Bronchial epithelial cell (primary cell): Measurements from ENCODE around the gene PIK3R2. TPM values are rescaled to one million over a fixed set of nuclear protein-coding genes. Genes with fewer than 3 reads are reported as not detected.

Experiments used
- DNase-seq: peaks from one replicate; pipeline ENCODE4 v3.0.0-alpha.2; 2010; ENCODE audit warnings: low read depth
- FAIRE-seq: peaks from 2 replicates; lab custom pipeline; 2011; peaks lifted over from hg19 to GRCh38; lab: Jason Lieb, UNC
- H3K27me3 ChIP-seq: 2 replicates; pipeline ENCODE4 v1.5.1; 2011; ENCODE audit warnings: low read length; ENCODE audit not compliant: control insufficient read depth, insufficient read depth
- H3K36me3 ChIP-seq: 2 replicates; pipeline ENCODE4 v1.5.1; 2011; ENCODE audit warnings: low read length; ENCODE audit not compliant: control insufficient read depth, insufficient read depth
- H3K4me3 ChIP-seq: 2 replicates; pipeline ENCODE4 v1.5.1; 2011; ENCODE audit warnings: mild to moderate bottlenecking, low read depth, low read length, control low read depth
- total RNA-seq: library from RNA; depleted of rRNA; stranded (reverse); fragments of >200 nt; gene quantifications from 2 replicates; pipeline ENCODE4 v1.2.1, GENCODE V29; 2014
- TF ChIP-seq, protein P1 (sequence below): IDR thresholded peaks from 2 replicates; pipeline ENCODE4 v1.5.1; 2011; ENCODE audit warnings: mild to moderate bottlenecking, moderate library complexity, low read length, control low read depth, inconsistent platforms; ENCODE audit not compliant: insufficient read depth, severe bottlenecking

PIK3R2 gene
- total RNA-seq, 1 donor from 2014 or later = 2.6 TPM

DNA sequence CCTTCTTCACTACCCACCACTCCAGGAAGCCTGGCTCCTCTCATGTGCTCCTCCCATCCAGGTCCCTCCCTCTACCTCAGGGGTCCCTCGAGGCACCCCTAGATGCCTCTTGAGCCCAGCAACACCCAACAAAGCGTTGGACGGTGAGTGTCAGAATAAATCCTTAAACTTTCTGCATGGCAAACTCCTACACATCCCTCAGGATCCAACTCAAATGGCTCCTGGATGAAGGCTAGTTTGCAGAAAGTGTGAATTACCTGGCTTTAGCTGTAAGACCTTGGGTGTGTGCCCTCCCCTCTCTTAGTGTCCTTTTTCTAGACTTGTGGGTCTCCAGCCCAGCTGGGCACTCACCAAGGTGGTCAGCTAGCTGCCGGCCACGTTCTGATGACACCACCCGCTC, 45.4 kb downstream of the PIK3R2 start:
- H3K36me3 ChIP-seq = peaks cover 5% of the 10 kb centered on the region
- no peak overlapping the region for H3K4me3 ChIP-seq
- FAIRE-seq = no peak
- DNase-seq = no peak
- H3K27me3 ChIP-seq = no peaks in the 10 kb centered on the region
- TF ChIP-seq, protein P1, sequence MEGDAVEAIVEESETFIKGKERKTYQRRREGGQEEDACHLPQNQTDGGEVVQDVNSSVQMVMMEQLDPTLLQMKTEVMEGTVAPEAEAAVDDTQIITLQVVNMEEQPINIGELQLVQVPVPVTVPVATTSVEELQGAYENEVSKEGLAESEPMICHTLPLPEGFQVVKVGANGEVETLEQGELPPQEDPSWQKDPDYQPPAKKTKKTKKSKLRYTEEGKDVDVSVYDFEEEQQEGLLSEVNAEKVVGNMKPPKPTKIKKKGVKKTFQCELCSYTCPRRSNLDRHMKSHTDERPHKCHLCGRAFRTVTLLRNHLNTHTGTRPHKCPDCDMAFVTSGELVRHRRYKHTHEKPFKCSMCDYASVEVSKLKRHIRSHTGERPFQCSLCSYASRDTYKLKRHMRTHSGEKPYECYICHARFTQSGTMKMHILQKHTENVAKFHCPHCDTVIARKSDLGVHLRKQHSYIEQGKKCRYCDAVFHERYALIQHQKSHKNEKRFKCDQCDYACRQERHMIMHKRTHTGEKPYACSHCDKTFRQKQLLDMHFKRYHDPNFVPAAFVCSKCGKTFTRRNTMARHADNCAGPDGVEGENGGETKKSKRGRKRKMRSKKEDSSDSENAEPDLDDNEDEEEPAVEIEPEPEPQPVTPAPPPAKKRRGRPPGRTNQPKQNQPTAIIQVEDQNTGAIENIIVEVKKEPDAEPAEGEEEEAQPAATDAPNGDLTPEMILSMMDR = no peak

DNA sequence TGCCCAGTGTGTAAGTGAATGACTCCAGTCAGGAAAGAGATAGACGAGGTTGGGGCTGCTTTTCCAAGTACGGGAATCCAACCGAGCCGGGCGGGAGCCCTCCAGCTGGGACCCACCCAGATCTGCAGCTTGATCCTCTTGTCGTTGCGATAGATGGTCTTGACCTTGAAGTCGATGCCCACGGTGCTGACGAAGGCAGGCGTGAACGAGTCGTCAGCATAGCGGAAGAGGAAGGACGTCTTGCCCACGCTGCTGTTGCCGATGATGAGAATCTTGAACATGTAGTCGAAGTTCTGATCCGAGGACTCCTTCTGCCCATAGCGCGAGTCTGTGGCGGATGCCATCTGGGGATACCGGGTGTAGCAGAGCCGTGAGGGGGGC, 49.4 kb downstream of the PIK3R2 start:
- Histone ChIP-seq H3K36me3 (no peaks in the 10 kb centered on the region), H3K27me3 (no peaks in the 10 kb centered on the region), H3K4me3 (no peak overlapping the region)
- TF ChIP-seq, protein P1 = no peak
- DNase-seq (no peak), FAIRE-seq (no peak)

DNA sequence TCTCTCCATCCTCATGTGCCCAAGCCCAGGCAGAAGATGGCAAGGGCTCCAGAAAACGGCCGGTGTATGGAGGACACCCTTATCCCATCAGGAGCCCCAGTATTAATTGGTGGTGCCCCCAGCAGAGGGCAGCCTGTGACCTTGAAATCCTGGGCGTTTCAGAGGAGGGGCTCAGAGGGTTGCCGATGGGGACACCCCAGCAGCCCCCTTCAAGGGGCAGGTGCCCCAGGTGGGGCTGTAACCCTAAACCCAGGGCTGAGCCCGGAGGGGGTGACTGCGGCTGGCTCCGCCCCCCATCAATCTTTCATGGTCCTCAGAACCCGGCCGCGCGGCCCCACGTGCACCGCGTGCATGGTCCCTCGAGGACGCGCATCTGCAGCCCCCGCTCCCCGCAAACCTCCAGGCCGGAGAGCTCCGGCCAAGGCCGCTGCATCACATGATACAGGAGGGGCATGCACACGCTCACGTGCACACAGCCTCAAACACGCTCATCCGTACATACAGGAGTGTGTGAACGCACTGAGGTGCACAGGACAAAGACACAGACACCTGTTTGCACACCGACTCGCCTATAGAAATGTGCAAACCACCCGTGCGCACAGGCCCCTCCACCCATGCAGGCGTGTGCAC, 49.9 kb downstream of the PIK3R2 start:
- TF ChIP-seq, protein P1 = peak; percentile 23
- H3K36me3 ChIP-seq = no peaks in the 10 kb centered on the region
- FAIRE-seq (no peak), DNase-seq (no peak)
- no peaks in the 10 kb centered on the region for H3K27me3 ChIP-seq
- H3K4me3 ChIP-seq = peak overlapping the region; percentile 67

DNA sequence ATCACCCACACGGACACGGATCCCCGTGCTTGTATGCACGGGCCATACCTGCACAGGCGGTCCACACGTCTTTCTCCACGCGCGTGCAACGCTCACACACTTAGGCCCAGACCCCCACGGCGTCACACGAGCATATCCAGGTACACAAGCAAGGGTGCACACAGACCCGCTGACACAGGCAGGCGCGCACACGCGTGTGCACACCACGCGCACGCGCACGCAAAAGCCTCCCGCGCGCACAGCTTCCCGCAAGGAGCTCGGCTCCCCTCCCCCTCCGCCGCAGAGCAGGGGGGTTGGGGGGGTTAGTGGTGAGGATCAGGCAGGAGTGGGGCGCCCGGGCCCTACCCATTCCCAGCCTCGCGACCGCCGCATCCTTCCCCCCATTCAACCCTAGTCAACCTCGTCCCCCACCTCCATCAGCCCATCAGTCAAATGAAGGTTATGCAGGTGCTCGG, 50.5 kb downstream of the PIK3R2 start:
- no peak for DNase-seq
- Histone ChIP-seq H3K4me3 (peak overlapping the region; percentile 67), H3K36me3 (no peaks in the 10 kb centered on the region), H3K27me3 (no peaks in the 10 kb centered on the region)
- TF ChIP-seq, protein P1 = no peak
- FAIRE-seq = no peak

DNA sequence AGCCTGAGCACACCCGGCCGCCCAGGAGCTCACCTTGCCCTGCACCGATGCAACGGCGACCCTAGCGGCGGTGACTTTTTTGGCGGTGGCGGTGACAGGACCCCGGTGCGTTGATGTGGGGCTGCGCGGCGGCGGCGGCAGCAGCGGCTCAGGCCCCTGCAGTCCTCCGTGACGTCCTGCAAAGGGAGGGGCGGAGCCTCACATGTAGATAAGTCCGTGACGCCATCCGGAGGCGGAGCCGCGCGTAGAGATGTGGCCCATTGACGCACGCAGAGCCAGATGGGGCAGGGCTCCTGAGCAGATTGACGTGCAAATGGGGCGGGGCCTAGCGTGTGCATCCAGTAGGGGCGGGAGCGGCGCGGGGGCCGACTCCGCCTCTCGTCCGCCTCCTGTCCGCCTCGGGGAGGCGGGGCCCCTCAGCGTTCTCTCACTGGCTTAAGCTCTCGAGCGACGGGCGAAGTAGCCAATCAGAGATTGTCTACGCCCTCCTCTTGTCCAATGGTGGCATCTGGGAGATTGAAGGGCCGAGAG, 51.0 kb downstream of the PIK3R2 start, which contains the start of gene RAB3A:
Gene RAB3A (minus strand): TSS at position 180 of the 531 bp plus-strand sequence. CDS start 1,302 bp downstream, outside the sequence.
- DNase-seq (peak; percentile 99), FAIRE-seq (no peak)
- Histone ChIP-seq H3K4me3 (peak within 1 kb of the TSS; percentile 67), H3K36me3 (no peaks in the 10 kb centered on the region), H3K27me3 (no peaks in the 10 kb centered on the region)
- TF ChIP-seq, protein P1 = no peak
